AG04450 (cell line): ENCODE results near the gene MXRA8. TPM values are rescaled to one million over a fixed set of nuclear protein-coding genes. Genes with fewer than 3 reads are reported as not detected.

Experiments
- CTCF ChIA-PET: fragments of 300-600, 350-600 bp; formaldehyde crosslinking; extraction: SDS; loops from one replicate; lab custom pipeline; 2022; ENCODE audit warnings: antibody characterized with exemption, inconsistent platforms; lab: Charles Lee
- POLR2A ChIA-PET: fragments of 350-600 bp; formaldehyde crosslinking; extraction: SDS; loops from one replicate; lab custom pipeline; 2021; ENCODE audit warnings: antibody characterized with exemption, inconsistent platforms; lab: Yijun Ruan, JAX
- DNase-seq: peaks from one replicate; pipeline ENCODE4 v3.0.0-alpha.2; 2011; ENCODE audit warnings: low read depth, low spot score
- H3K27ac ChIP-seq: one replicate; pipeline ENCODE4 v1.5.1; 2012; ENCODE audit warnings: low read depth, low read length, control low read depth
- H3K27me3 ChIP-seq: one replicate; pipeline ENCODE4 v1.6.0; 2012; ENCODE audit warnings: low read length; ENCODE audit not compliant: control insufficient read depth, insufficient read depth
- H3K4me3 ChIP-seq: 2 replicates; pipeline ENCODE4 v1.5.1; 2011; ENCODE audit warnings: mild to moderate bottlenecking, low read depth, low read length, control low read depth
- H3K9me3 ChIP-seq: 2 replicates; pipeline ENCODE4 v1.5.1; 2012; ENCODE audit warnings: low read length; ENCODE audit not compliant: control insufficient read depth, insufficient read depth
- polyA plus RNA-seq: library from polyadenylated mRNA; depleted of rRNA; stranded (reverse); fragments of >200 nt; gene quantifications from 2 replicates; pipeline ENCODE4 v1.2.3, GENCODE V29; 2011
- TF ChIP-seq, protein P1 (sequence below): IDR thresholded peaks from 2 replicates; pipeline ENCODE4 v1.5.1; 2011; ENCODE audit warnings: low read depth, low read length, control low read depth, inconsistent platforms

The MXRA8 gene
- polyA plus RNA-seq, 1 experiment: 186 TPM

DNA sequence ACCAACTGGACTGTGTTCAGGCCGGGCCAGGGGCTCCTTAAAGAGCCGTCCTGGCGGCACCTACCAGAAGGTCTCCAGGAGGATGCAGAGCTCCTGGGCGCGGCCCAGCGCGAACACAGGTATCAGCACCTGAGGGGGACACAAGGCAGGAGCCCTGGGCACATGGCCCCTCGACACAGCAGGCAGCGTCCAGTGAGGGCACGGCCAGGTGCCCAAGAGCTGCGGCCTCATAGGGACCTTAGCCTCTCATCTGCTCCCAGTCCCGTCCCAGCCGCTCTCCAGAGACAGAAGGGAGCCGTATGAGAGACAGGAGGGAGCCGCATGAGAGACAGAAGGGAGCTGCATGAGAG lies 44.1 kb downstream of the MXRA8 start:
- Histone ChIP-seq H3K27me3 (no peaks in the 10 kb centered on the region), H3K4me3 (no peak overlapping the region), H3K27ac (no peak overlapping the region), H3K9me3 (no peaks in the 10 kb centered on the region; the same call in 1 of the 2 replicates)
- TF ChIP-seq, protein P1, sequence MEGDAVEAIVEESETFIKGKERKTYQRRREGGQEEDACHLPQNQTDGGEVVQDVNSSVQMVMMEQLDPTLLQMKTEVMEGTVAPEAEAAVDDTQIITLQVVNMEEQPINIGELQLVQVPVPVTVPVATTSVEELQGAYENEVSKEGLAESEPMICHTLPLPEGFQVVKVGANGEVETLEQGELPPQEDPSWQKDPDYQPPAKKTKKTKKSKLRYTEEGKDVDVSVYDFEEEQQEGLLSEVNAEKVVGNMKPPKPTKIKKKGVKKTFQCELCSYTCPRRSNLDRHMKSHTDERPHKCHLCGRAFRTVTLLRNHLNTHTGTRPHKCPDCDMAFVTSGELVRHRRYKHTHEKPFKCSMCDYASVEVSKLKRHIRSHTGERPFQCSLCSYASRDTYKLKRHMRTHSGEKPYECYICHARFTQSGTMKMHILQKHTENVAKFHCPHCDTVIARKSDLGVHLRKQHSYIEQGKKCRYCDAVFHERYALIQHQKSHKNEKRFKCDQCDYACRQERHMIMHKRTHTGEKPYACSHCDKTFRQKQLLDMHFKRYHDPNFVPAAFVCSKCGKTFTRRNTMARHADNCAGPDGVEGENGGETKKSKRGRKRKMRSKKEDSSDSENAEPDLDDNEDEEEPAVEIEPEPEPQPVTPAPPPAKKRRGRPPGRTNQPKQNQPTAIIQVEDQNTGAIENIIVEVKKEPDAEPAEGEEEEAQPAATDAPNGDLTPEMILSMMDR: no peak
- POLR2A ChIA-PET: no interaction called here
- no peak for DNase-seq
- CTCF ChIA-PET: no interaction called here

DNA sequence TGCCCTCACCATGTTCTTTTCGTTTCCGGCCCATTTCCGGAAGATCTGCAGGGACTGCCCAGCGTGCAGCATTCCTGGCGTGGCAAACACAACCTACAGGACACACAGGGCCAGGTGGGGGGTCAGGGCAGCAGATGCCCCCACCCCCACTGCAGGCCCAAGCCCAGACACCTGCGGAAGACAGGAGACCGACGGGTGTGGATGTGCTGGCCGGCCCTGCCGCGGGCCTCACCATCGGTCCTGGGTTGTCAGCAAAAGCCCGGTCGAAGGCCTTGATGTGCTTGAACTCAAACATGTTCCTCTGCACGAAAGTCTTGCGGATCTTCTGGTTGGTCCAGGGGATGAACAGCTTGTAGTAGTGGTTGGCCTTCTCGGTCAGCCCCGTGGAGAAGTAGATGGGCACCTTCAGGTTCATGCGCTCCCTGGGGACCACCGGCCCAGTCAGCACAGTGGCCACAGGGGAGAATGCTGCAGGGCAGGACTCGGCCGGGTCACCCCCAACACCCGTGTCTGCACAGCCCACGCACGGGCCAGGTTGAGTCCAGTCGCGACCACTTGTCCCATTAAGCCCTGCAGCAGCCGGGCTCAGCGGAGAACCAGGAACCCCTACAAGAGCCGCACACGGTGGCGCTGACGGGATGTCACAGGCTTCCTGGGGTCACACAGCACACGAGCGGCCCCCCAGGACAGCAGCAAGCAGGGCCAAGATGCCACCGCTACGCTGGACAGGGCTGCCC lies 44.7 kb downstream of the MXRA8 start:
- POLR2A ChIA-PET: no interaction called here
- no peak overlapping the region for H3K27ac ChIP-seq
- H3K4me3 ChIP-seq: no peak overlapping the region
- DNase-seq: no peak
- no peaks in the 10 kb centered on the region for H3K9me3 ChIP-seq
- TF ChIP-seq, protein P1: no peak
- CTCF ChIA-PET: no interaction called here
- H3K27me3 ChIP-seq: no peaks in the 10 kb centered on the region

DNA sequence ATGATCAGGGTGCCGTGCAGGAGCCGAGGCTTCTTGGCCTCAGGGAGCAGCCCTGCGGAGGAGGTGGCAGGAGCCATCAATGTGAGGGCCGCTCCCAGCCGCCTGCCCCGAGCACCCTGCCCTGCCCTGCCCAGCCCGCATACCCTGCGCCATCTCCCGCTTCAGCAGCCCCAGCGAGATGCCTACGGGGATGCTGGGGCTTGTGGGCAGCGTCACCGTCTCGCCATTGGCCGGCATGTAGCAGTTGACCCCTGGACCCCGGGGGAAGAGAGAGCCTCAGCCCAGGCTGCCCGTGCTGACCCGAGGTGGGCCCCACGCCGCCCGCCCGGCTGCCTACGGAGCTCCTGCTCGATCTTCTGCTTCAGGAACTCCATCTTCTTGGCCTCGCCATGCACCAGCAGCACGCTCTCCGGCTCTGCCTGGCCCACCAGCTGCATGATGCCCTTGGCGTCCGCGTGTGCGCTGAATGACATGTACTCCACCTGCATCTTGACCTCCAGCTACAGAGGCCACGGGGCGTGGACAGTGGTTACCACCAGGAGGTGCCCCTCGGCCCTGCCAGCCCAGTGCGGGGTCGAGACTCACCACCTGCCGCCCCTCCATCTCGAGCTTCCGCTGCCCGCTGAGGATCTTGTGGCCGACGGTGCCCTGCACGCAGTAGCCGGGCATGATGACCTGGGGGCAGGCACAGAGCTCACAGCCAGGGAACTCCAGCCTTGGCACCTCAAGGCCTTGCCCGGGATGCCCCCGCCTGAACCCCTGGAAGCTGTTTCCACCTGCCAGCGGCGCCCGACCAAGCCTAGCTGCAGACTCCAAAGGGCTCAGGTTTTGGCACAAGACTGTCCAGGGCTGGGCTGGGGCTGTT lies 45.7 kb downstream of the MXRA8 start:
- TF ChIP-seq, protein P1: no peak
- ChIA-PET CTCF (no interaction called here), POLR2A (no interaction called here)
- Histone ChIP-seq H3K27ac (no peak overlapping the region), H3K27me3 (no peaks in the 10 kb centered on the region), H3K4me3 (no peak overlapping the region), H3K9me3 (no peaks in the 10 kb centered on the region)
- DNase-seq: no peak

DNA sequence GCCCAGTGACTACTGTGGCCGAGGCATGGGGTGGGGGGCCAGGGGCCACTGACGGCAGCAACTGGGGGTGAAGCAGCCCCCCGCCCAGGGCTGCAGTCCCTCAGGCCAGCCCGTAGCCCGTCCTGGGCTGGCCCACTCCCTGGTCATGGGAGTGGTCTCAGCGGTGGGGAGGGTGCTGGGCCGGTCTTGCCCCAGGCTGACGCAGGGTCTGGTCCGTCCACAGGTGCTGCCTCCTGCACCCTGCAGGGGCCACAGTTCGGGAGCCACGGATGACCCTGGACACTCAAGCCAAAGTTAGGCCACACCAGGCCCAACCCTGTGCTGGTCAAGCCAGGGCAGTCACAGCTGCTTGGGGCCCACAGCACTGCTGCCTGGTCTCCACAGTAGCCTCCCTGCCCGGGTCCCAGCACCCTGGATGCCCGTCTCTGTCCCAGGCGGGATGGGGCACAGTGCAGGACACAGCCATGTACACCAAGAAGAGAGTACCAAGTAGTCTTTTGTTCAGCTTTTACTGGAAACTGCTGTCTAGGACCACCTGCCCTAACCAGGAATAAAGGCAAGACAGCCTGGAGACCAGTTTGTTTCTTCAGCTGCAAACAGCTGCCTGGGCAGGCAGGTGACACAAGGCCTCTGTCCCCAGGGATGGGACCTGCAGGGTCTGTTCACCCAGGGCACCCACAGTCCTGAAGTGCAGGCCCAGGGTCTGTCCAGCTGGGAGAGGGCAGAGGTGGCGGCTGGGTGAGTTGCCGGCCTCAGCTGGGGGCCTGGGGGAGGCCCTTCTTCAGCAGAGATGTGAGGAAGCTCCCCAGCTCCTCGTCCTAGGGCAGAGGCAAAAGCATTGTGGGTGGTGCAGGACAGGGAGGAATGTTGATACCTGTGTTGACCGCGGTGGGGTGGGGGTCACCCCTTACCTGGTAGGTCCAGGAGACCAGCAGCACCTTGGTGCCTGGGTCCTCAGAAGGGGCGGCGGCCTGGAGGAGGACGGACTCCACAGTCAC lies 46.9 kb downstream of the MXRA8 start:
- Histone ChIP-seq H3K27me3 (no peaks in the 10 kb centered on the region), H3K9me3 (no peaks in the 10 kb centered on the region; the same call in 1 of the 2 replicates), H3K27ac (no peak overlapping the region), H3K4me3 (no peak overlapping the region)
- ChIA-PET POLR2A (interaction anchor here (1.1 kb wide), 1 partner anchor 60 kb away, joined by 3 read pairs; no protein-coding TSS in a partner anchor), CTCF (no interaction called here)
- TF ChIP-seq, protein P1: no peak
- DNase-seq: no peak
